HG02571 (cell line): ENCODE measurements around the gene CUX1.
"Not testable (repeated sequence)": the region's sequence is repeated elsewhere in the genome, so short reads cannot be mapped to it uniquely, and the experiment has no call there.

Experiments
- ATAC-seq: cut with Tn5 transposase; IDR thresholded peaks from one replicate; pipeline ENCODE4 v1.9.1; 2021; ENCODE audit warnings: mild to moderate bottlenecking, moderate library complexity; ENCODE audit not compliant: unreplicated experiment

The CUX1 gene

GRCh38 chr7:102292813-102293798, 475.7 kb downstream of the CUX1 start:
- ATAC-seq = no peak

- ATAC-seq = no peak
These were observed 477.2 kb downstream of the CUX1 start for GRCh38 chr7:102294589-102294988.

DNA sequence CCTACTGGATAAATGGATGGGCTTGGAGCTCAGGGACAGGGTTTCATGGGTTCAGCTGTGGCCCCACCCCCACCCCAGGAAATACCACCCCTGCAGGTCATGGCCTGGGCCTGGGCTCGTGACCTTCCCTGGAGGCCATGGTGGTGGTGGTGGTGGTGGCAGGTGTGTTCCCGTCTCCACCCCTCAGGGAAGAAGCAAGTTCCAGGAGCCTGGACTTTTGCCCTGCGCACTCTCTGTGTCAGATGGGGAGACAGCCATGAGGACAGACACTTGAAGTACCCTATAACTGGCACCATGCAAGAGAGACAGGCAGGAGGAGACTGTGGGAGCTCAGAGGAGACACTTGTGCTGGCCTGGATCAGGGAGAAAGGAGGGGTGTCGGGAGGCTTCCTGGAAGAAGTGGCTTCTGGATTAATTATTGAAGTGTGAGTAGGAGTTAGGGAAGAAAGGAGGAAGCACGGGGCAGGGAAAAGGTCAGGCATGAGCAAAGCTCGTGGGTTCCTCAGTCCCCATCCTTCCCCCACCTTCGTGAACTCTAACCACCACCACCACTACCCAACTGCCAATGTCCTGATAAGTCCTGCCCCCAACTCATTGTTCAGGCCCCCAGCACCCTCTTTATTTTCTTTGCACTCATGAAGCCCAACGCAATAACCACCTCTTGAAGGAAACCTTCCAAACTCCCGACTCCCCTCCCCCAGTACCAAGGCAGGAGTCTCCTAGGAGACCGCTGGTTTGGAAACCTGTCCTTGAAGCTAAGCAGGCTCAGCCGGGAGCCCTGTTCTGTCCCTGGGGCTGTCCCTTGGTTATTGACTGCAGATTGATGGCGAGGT, 478.1 kb downstream of the CUX1 start:
- no peak for ATAC-seq

- no peak for ATAC-seq
These were observed 478.7 kb downstream of the CUX1 start for GRCh38 chr7:102296179-102296438.

- ATAC-seq = no peak
These were observed 479.1 kb downstream of the CUX1 start for GRCh38 chr7:102296514-102296913.

DNA sequence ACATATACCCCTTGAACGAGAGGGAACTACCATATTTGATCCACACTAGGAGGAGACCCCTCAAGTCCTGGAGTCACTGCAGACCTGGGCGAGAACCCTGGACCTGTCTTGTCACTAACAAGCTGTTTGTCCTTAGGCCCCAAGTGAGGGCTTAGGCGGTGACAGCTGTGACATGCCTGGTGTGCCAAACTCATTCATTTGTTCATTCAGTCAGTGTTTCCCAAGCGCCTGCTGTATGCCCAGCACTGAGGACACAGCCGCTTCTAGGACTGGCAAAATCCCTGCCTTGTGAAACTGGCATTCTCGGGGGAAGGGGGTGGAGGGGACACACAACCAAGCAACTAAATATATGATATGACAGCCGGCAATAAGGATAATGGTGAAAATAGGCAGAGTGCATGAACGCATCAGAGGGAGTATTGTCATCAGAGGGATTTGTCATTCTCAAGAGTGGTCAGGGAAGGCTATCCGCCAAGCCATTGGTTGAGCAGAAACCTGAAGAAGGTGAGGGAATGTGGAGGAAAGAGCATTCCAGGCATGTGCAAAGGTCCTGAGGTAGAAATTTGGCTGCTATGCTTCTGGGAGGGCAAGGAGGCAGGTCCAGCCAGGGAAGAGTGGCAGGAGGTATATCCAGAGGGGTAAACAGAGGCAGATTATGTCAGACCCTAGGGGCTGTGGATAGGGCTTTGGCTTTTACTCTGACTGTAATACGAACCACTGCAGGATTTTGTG, 480.2 kb downstream of the CUX1 start:
- ATAC-seq = no peak

DNA sequence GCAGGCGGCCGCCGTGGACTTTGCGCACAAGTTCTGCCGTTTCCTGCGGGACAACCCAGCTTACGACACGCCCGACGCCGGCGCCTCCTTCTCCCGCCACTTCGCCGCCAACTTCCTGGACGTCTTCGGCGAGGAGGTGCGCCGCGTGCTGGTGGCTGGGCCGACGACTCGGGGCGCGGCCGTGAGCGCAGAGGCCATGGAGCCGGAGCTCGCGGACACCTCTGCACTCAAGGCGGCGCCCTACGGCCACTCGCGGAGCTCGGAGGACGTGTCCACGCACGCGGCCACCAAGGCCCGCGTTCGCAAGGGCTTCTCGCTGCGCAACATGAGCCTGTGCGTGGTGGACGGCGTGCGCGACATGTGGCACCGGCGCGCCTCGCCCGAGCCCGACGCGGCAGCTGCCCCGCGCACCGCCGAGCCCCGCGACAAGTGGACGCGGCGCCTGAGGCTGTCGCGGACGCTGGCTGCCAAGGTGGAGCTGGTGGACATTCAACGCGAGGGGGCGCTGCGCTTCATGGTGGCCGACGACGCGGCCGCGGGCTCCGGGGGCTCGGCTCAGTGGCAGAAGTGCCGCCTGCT, 483.3 kb downstream of the CUX1 start:
- ATAC-seq = no peak

DNA sequence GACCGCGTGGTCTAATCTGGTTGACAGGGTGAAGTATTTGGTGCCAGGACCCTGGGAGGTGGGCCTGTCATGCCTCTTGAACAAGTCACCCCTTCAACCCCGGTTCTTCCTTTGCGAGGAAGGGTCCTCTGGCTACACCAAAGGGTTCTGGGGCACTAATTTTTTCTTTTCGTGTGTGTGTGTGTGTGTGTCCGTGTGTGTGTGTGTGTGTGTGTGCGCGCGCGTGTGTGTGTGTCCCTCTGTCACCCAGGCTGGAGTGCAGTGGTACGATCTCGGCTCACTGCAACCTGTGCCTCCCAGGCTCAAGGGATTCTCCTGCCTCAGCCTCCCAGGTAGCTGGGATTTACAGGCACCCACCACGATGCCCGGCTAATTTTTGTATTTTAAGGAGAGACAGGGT, 483.9 kb downstream of the CUX1 start:
- ATAC-seq = not testable (repeated sequence)

- ATAC-seq = no peak
These were observed 484.6 kb downstream of the CUX1 start for GRCh38 chr7:102302025-102302424.

DNA sequence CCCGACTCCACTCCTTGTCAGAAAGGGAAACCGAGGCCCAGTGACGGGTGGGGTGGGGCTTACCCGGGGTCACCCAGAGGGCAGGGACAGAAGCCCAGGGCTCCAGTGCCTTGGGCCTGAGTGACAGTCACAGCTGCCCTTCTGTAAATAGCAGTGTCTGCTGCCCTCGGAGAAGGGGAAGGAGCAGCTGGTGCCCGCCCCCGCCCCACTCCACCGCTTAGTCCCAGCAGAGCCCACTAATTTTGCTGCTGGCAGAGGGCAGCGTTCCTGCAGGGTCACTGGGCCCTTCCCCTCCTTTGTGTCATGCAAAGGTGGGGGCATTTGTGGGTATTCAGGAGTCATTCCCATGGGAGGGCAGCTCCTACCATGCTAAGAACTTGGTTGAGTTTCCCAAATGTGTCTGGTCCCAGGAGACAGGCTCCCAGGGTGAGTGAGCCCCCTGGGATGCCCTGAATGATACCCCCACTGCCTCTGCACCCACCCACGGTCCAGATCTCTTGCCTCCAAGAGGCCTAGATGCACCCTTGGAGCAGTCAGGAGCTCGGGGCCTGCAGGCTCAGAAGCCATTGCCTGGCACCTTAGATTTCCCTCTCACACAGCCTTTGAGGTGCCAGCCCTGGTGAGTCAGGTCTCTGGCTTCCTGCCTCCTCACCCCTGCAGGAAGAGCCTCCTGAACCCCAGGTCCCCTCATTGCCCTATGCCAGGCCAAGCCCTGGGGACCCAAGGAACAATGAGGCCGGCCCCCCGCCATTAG, 486.4 kb downstream of the CUX1 start:
- no peak for ATAC-seq

DNA sequence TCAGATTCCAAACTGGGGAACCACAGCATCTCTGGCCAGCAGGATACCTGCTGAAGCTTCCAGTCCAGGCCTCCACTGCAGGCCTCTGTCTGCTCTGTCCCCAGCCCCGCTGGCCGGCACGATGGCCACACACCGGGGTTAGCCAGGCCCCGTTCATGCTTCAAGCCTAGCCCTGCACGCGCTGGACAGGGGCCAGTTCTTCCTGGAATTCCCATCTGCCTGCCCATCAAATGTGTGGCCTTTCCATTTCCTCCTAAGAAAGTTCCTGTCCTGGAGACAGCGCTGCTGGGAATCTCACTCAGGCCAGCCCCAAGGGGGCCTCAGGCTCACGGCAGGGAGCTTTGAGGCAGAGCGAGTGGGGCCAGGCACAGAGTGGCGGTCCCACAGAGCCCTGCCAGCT, 487.2 kb downstream of the CUX1 start:
- no peak for ATAC-seq

DNA sequence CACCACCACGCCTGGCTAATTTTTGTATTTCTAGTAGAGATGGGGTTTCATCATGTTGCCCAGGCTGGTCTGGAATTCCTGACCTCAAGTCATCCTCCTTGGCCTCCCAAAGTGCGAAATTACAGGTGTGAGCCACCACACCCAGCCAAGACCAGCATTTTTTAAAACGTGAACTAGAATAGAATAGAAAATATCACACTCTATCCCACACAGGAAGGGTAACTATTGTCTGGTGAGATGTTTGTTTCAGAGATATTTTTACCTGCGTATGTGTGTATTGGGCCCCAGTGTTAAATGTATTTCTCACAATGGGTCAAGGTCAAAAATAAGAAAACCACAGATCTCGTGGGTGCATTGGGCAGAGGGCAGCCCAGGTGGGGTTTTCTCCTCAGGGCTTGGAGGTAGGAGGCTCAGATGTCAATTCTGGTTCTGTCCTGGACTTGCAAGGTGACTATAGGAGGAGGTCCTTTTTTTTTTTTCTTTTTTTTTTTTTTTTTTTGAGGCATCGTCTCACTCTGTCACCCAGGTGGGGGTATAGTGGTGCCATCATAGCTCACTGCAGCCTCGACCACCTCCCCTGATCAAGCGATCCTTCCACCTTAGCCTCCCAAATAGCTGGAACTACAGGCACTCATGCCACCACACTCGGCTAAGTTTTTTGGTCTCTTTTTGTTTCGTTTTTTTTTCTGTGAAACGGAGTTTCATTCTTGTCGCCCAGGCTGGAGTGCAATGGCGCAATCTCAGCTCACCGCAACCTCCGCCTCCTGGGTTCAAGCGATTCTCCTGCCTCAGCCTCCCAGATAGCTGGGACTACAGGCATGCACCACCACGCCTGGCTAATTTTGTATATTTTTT, 488.2 kb downstream of the CUX1 start:
- peak; percentile 43 for ATAC-seq

- peak; percentile 66 for ATAC-seq
These were observed 489.7 kb downstream of the CUX1 start for GRCh38 chr7:102306916-102307677.

- no peak for ATAC-seq
These were observed 493.0 kb downstream of the CUX1 start for GRCh38 chr7:102310414-102310815.

GRCh38 chr7:102312317-102312716, 494.9 kb downstream of the CUX1 start:
- no peak for ATAC-seq

GRCh38 chr7:102313997-102314780, 496.8 kb downstream of the CUX1 start:
- ATAC-seq = no peak

GRCh38 chr7:102317231-102318059, 500.0 kb downstream of the CUX1 start:
- ATAC-seq = no peak
